ENCODE results near the gene SUSD2. TPM values are rescaled to one million over a fixed set of nuclear protein-coding genes. Genes with fewer than 3 reads are reported as not detected.

SUSD2 gene
- total and polyA plus RNA-seq, 2 donors (not counting 1 experiment from before 2014, with no cell fraction given): 10.6 to 11.9 TPM

DNA sequence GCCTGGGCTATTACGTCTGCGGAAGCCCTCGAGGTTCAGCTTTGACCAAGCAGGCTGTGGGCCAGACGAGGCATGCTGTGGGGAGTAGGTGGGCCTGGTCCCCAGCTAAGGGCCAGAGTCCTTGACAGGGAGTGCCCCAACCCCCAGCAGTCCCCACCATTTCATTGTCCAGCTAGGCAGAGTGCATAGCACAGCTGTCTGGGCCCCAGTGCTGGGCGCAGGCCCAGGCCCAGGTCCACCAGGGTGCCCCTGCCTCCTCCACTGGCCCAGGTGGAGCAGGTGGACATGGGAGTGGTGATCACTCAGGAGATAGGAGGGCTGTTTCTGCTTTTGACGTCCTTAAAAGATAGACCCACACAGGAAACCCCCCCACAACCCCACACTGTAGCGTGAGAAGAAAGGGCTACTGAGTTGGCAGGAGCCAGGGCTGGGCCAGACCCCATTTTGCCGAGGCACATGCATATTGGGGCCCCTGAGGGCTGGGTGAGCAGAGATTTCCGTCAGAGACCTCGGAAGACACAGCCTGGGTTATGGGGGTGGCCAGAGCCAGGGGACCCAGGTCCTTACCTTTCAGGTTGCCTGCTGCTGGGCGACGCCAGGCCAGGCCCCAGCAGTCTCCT lies 11.7 kb upstream of the SUSD2 start:
- TF ChIP-seq EZH2 (IDR thresholded peaks at IDR 0.05; ENCODE audit: low read length, missing control alignments): no peak
- TF ChIP-seq, protein P1, sequence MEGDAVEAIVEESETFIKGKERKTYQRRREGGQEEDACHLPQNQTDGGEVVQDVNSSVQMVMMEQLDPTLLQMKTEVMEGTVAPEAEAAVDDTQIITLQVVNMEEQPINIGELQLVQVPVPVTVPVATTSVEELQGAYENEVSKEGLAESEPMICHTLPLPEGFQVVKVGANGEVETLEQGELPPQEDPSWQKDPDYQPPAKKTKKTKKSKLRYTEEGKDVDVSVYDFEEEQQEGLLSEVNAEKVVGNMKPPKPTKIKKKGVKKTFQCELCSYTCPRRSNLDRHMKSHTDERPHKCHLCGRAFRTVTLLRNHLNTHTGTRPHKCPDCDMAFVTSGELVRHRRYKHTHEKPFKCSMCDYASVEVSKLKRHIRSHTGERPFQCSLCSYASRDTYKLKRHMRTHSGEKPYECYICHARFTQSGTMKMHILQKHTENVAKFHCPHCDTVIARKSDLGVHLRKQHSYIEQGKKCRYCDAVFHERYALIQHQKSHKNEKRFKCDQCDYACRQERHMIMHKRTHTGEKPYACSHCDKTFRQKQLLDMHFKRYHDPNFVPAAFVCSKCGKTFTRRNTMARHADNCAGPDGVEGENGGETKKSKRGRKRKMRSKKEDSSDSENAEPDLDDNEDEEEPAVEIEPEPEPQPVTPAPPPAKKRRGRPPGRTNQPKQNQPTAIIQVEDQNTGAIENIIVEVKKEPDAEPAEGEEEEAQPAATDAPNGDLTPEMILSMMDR (conservative IDR thresholded peaks at IDR 0.05 in 1 of 2, IDR thresholded peaks at IDR 0.05 in 1 of 2; ENCODE audit: low read depth in 1 of 2, low read length in 2 of 2): no peak
- Histone ChIP-seq H2AFZ (ENCODE audit: low read length) (no peak overlapping the region), H3K79me2 (ENCODE audit: control insufficient read depth, insufficient read depth, low read length) (no peaks in the 10 kb centered on the region), H3K4me3 (replicated peaks in 1 of 4; ENCODE audit: control extremely low read depth in 1 of 4, insufficient read depth in 1 of 4, low read depth in 3 of 4, low read length in 4 of 4) (no peak overlapping the region), H3K4me1 (ENCODE audit: control insufficient read depth, extremely low read depth, insufficient read depth, low read length) (no peaks in the 10 kb centered on the region), H3K9me3 (ENCODE audit: control insufficient read depth, insufficient read depth, low read depth, low read length) (no peaks in the 10 kb centered on the region), H3K9ac (ENCODE audit: insufficient read depth, low read length) (no peak overlapping the region), H4K20me1 (ENCODE audit: control insufficient read depth, extremely low read depth, insufficient read depth, low read length) (no peaks in the 10 kb centered on the region), H3K27ac (ENCODE audit: insufficient read depth, low read length) (no peak overlapping the region), H3K36me3 (ENCODE audit: control insufficient read depth, insufficient read depth, low read length) (peaks cover 43% of the 10 kb centered on the region), H3K27me3 (ENCODE audit: control insufficient read depth, insufficient read depth, low read length) (no peaks in the 10 kb centered on the region), H3K4me2 (ENCODE audit: extremely low read depth, insufficient read depth, low read length) (no peak overlapping the region)
- no peak for DNase-seq (ENCODE audit: low read depth in 2 of 2)

DNA sequence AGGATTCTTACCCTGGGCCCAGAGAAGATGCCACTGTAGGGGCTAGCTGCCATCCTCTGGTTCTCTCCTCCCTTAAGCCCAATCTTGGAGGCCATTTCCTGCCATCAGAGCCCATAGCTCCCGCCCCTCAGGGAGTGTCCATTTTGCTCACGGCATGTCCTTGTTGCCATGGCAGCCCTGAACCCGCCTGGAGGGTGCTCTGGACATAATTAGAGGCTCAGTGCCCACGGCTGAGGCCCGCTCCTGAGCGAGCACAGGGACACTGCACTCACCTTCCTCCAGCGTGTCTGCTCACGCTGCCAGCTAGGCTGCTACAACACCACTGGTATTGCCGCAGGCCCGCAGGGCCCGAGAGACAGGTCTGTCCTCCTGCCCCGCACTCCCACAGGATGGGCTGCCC lies 11.1 kb upstream of the SUSD2 start:
- no peak overlapping the region for H2AFZ ChIP-seq (ENCODE audit: low read length)
- no peak overlapping the region for H3K27ac ChIP-seq (ENCODE audit: insufficient read depth, low read length)
- no peak for DNase-seq (ENCODE audit: low read depth in 2 of 2)
- H3K79me2 ChIP-seq (ENCODE audit: control insufficient read depth, insufficient read depth, low read length): no peaks in the 10 kb centered on the region
- no peaks in the 10 kb centered on the region for H3K9me3 ChIP-seq (ENCODE audit: control insufficient read depth, insufficient read depth, low read depth, low read length)
- H3K27me3 ChIP-seq (ENCODE audit: control insufficient read depth, insufficient read depth, low read length): no peaks in the 10 kb centered on the region
- H3K9ac ChIP-seq (ENCODE audit: insufficient read depth, low read length): no peak overlapping the region
- H4K20me1 ChIP-seq (ENCODE audit: control insufficient read depth, extremely low read depth, insufficient read depth, low read length): no peaks in the 10 kb centered on the region
- H3K36me3 ChIP-seq (ENCODE audit: control insufficient read depth, insufficient read depth, low read length): peaks cover 42% of the 10 kb centered on the region
- H3K4me3 ChIP-seq (replicated peaks in 1 of 4; ENCODE audit: control extremely low read depth in 1 of 4, insufficient read depth in 1 of 4, low read depth in 3 of 4, low read length in 4 of 4): no peak overlapping the region
- no peaks in the 10 kb centered on the region for H3K4me1 ChIP-seq (ENCODE audit: control insufficient read depth, extremely low read depth, insufficient read depth, low read length)
- no peak overlapping the region for H3K4me2 ChIP-seq (ENCODE audit: extremely low read depth, insufficient read depth, low read length)
- no peak for TF ChIP-seq EZH2 (IDR thresholded peaks at IDR 0.05; ENCODE audit: low read length, missing control alignments)
- TF ChIP-seq, protein P1 (conservative IDR thresholded peaks at IDR 0.05 in 1 of 2, IDR thresholded peaks at IDR 0.05 in 1 of 2; ENCODE audit: low read depth in 1 of 2, low read length in 2 of 2): no peak

- Histone ChIP-seq H3K9ac (ENCODE audit: insufficient read depth, low read length) (no peak overlapping the region), H3K4me2 (ENCODE audit: extremely low read depth, insufficient read depth, low read length) (no peak overlapping the region), H3K79me2 (ENCODE audit: control insufficient read depth, insufficient read depth, low read length) (no peaks in the 10 kb centered on the region), H3K9me3 (ENCODE audit: control insufficient read depth, insufficient read depth, low read depth, low read length) (no peaks in the 10 kb centered on the region), H3K36me3 (ENCODE audit: control insufficient read depth, insufficient read depth, low read length) (peaks cover 42% of the 10 kb centered on the region), H3K4me1 (ENCODE audit: control insufficient read depth, extremely low read depth, insufficient read depth, low read length) (no peaks in the 10 kb centered on the region), H3K27me3 (ENCODE audit: control insufficient read depth, insufficient read depth, low read length) (no peaks in the 10 kb centered on the region), H2AFZ (ENCODE audit: low read length) (no peak overlapping the region), H3K4me3 (replicated peaks in 1 of 4; ENCODE audit: control extremely low read depth in 1 of 4, insufficient read depth in 1 of 4, low read depth in 3 of 4, low read length in 4 of 4) (no peak overlapping the region), H3K27ac (ENCODE audit: insufficient read depth, low read length) (no peak overlapping the region), H4K20me1 (ENCODE audit: control insufficient read depth, extremely low read depth, insufficient read depth, low read length) (no peaks in the 10 kb centered on the region)
- no peak for DNase-seq (ENCODE audit: low read depth in 2 of 2)
- no peak for TF ChIP-seq EZH2 (IDR thresholded peaks at IDR 0.05; ENCODE audit: low read length, missing control alignments)
- TF ChIP-seq, protein P1 (conservative IDR thresholded peaks at IDR 0.05 in 1 of 2, IDR thresholded peaks at IDR 0.05 in 1 of 2; ENCODE audit: low read depth in 1 of 2, low read length in 2 of 2): no peak
These were observed 10.7 kb upstream of the SUSD2 start for GRCh38 chr22:24170632-24171031.
